Activated T-cell treated with anti-CD3 and anti-CD28 coated beads for 4 hours (primary cell): ENCODE data around the gene SI.
"Not testable (repeated sequence)": the region's sequence is repeated elsewhere in the genome, so short reads cannot be mapped to it uniquely, and the experiment has no call there.

Source experiments
- DNase-seq: peaks from one replicate; pipeline ENCODE4 v3.0.0-alpha.2; 2020

The SI gene

DNA sequence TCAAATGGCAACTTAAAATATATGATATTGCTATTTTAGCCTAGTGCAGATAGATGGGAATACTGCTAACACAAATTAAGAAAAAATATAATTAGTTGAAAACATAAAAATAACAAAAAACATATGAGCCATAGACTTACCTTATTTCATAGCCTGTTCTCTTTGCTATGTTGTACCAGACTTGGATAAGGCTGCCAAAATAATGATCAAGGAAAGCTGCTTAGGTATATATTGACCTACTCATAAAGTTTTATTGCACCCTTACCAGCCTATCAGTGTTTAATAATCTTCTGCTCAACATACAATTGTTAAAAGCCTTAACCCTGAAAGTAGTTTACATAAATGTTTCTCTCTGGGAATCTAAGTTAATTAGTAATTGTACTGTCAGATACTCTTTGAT is at the start of gene SI:
Gene SI, minus strand, starts transcription at position 204 of the 400 bp plus-strand sequence. CDS start 2,484 bp downstream, outside the sequence.
- no peak for DNase-seq

DNA sequence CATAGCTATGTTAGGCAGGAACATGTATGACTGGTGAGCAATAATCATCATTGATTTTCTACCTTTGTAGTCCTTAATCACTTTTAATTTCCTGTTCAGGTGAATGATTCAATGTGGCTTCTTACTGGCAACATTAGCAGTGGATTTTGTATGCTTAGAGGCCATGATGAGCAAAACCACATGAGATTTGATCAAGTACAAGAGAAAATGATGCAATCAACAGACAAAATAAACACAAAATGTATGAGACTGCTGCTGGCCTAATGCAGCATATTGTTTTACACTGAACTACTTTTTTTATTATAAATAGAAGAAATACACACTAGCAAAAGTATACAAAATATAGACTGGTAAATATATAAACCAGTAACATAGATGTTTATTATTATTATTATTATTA is 47.5 kb upstream of the SI start:
- no peak for DNase-seq

GRCh38 chr3:165111401-165111800 is 33.1 kb upstream of the SI start:
- no peak for DNase-seq

- no peak for DNase-seq
Measured at GRCh38 chr3:165103616-165104015, 25.3 kb upstream of the SI start.

- no peak for DNase-seq
Measured at GRCh38 chr3:165082650-165083049, 4.4 kb upstream of the SI start.

- no peak for DNase-seq
Measured at GRCh38 chr3:165081183-165081582, 2.9 kb upstream of the SI start.

DNA sequence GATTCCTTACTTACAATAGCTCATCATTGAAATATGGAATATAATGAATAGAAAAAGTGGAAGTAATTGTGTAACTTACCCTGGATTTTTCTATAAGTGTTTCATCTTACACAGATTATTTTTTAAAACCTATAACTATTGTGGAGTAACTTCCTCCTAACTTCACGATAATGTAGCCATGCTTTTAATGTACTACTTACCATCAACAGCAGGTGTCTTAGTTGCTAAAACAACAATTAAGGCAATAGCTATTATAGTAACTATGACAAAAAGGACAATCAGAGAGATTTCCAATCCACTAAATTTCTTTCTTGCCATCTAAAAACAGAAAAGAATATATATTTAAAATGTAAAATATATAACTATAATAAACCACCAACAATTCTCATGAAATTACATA is 2.6 kb downstream of the SI start:
- no peak for DNase-seq

GRCh38 chr3:165070682-165071081 is 7.6 kb downstream of the SI start:
- DNase-seq = no peak

GRCh38 chr3:165056510-165056909 is 21.8 kb downstream of the SI start:
- no peak for DNase-seq

DNA sequence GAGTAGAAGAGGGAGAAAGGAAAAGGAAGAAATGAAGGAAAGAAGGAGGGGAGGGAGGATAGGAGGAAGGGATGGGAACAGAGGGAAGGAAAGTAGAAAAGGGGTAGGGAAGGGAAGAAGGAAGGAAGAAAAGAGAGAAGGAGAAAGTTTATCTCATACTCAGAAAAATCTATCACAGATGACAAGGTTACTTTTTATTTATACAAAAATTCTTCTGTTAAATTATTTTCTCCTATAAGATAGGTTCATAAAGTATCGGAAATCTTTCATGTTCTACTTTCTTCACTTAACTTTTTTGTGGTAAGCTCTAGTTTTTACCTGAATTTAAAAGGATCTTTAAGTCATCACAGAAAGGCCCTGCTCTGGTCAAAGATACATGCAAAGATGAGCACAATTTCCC is 38.1 kb downstream of the SI start:
- no peak for DNase-seq

DNA sequence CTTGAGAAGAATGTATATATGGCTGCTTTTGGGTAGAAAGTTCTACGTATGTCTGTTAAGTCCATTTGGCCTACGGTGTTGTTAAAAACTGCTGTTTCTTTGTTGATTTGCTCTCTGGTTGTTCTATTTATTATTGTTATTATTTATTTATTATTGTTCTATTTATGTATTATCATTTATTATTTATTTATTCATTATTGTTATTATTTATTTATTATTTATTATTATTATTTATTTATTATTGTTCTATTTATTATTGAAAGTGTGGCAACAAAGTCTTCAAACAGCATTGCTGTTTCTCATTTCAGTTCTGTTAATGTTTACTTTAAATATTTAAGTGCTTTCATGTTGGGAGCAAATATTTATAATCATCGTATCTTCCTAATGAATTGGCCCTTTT is 66.7 kb downstream of the SI start:
- DNase-seq = no peak

GRCh38 chr3:164984947-164985346 is 93.3 kb downstream of the SI start:
- DNase-seq = no peak

- no peak for DNase-seq
Measured at GRCh38 chr3:164962610-164963009, 115.7 kb downstream of the SI start.

DNA sequence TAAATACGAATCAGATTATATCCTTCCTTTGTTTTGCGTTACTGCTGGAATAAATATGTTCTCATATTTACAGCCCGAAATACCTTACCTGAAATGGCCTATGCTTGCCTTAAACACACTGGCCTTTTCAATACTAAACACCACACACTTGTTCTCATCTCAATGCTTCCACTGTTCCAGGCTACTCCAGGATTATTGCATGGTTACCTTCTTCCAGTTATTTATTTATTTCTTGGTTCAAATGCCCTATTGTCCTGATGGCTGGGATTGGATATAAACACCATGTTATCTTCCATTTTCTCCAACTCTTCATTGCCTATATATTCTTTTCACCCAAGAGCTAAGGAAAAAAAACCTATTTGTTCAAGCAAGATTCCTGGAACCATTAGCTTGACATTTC is 125.3 kb downstream of the SI start:
- DNase-seq = no peak

DNA sequence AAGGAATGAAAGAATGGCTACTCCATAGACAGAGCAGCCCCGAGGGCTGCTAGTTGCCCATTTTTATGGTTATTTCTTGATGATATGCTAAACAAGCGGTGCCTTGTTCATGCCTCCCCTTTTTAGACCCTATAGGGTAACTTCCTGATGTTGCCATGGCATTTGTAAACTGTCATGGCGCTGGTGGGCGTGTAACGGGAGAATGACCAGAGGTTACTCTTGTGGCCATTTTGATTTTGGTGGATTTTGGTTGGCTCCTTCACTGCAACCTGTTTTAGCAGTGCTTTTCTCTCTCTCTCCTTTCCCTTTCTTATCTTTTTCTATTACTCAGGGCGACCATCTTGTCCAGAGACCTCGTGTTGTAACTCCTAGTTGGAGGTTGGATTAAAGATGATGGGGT is 126.9 kb downstream of the SI start:
- DNase-seq = not testable (repeated sequence)

GRCh38 chr3:164940745-164941144 is 137.6 kb downstream of the SI start:
- DNase-seq = no peak

GRCh38 chr3:164929642-164930041 is 148.7 kb downstream of the SI start:
- no peak for DNase-seq
